Liver (tissue), 9 donors: ENCODE data around the gene FOXO1. TPM values are rescaled to one million over a fixed set of nuclear protein-coding genes. Genes with fewer than 3 reads are reported as not detected.

Source experiments
- DNase-seq: peaks from one replicate; pipeline ENCODE4 v3.0.0-alpha.2; 2017; ENCODE audit warnings: low spot score
- H3K27ac ChIP-seq, 2 donors: one replicate each; pipeline ENCODE4 v1.7.0; 2013; ENCODE audit warnings: inconsistent platforms in 2 of 2, low read length in 2 of 2, control low read depth in 1 of 2, low read depth in 1 of 2, mild to moderate bottlenecking in 1 of 2
- H3K27me3 ChIP-seq, 4 donors: one replicate each; pipeline versions ENCODE4 v1.6.1 to v1.7.0; 2013; ENCODE audit warnings: low read length in 3 of 4, inconsistent platforms in 1 of 4, mild to moderate bottlenecking in 1 of 4, moderate library complexity in 1 of 4; ENCODE audit not compliant: control insufficient read depth in 4 of 4, insufficient read depth in 4 of 4
- H3K36me3 ChIP-seq, 4 donors: one replicate each; pipeline versions ENCODE4 v1.6.1 to v1.7.0; 2013; ENCODE audit warnings: low read length in 3 of 4, mild to moderate bottlenecking in 3 of 4, low read depth in 1 of 4, moderate library complexity in 1 of 4; ENCODE audit not compliant: control insufficient read depth in 4 of 4, insufficient read depth in 3 of 4
- H3K4me1 ChIP-seq, 4 donors: one replicate each; pipeline versions ENCODE4 v1.6.1 to v1.7.0; 2013; ENCODE audit warnings: low read length in 3 of 4, mild to moderate bottlenecking in 3 of 4, moderate library complexity in 1 of 4; ENCODE audit not compliant: control insufficient read depth in 4 of 4, insufficient read depth in 4 of 4
- H3K4me3 ChIP-seq, 3 donors: one replicate each; pipeline versions ENCODE4 v1.6.1 to v1.7.0; 2013; ENCODE audit warnings: low read length in 3 of 3, control low read depth in 1 of 3, low read depth in 1 of 3, mild to moderate bottlenecking in 1 of 3
- H3K9ac ChIP-seq, 2 donors: one replicate each; pipeline ENCODE4 v1.7.0; 2013; ENCODE audit warnings: low read length in 2 of 2, mild to moderate bottlenecking in 2 of 2, moderate library complexity in 2 of 2, control low read depth in 1 of 2, low read depth in 1 of 2
- H3K9me3 ChIP-seq, 4 donors: one replicate each; pipeline versions ENCODE4 v1.6.1 to v1.7.0; 2013; ENCODE audit warnings: low read length in 3 of 4; ENCODE audit not compliant: control insufficient read depth in 4 of 4
- EGR1 ChIP-seq, 2 donors: IDR thresholded peaks; 2 replicates each; pipeline ENCODE4 v1.6.1; 2016 to 2018; ENCODE audit warnings: antibody characterized with exemption in 2 of 2, low read depth in 2 of 2
- FOXA2 ChIP-seq: IDR thresholded peaks from 2 replicates; pipeline ENCODE4 v1.6.1; 2016; ENCODE audit warnings: antibody characterized with exemption
- HNF4A ChIP-seq, 2 donors: conservative IDR thresholded peaks; 2 replicates each; pipeline ENCODE4 v1.6.1; 2016; ENCODE audit warnings: antibody characterized with exemption in 2 of 2, mild to moderate bottlenecking in 2 of 2
- HNF4G ChIP-seq: IDR thresholded peaks from 2 replicates; pipeline ENCODE4 v1.6.1; 2016; ENCODE audit warnings: antibody characterized with exemption
- RAD21 ChIP-seq, 2 donors: IDR thresholded peaks; 2 replicates each; pipeline ENCODE4 v1.6.1; 2016; ENCODE audit warnings: antibody characterized with exemption in 2 of 2, mild to moderate bottlenecking in 2 of 2
- RXRA ChIP-seq, 2 donors: IDR thresholded peaks; 2 replicates each; pipeline ENCODE4 v1.6.1; 2017 to 2018; ENCODE audit warnings: antibody characterized with exemption in 2 of 2, mild to moderate bottlenecking in 1 of 2
- SP1 ChIP-seq: IDR thresholded peaks from 2 replicates; pipeline ENCODE4 v1.6.1; 2018; ENCODE audit warnings: antibody characterized with exemption, mild to moderate bottlenecking
- TAF1 ChIP-seq: conservative IDR thresholded peaks from 2 replicates; pipeline ENCODE4 v1.6.1; 2016; ENCODE audit warnings: antibody characterized with exemption, mild to moderate bottlenecking
- YY1 ChIP-seq: IDR thresholded peaks from 2 replicates; pipeline ENCODE4 v1.6.1; 2016; ENCODE audit warnings: antibody characterized with exemption, mild to moderate bottlenecking
- WGBS: extraction: QIAGEN DNeasy Blood & Tissue Kit; methylation state at CpG from one replicate; pipeline ENCODE4 v1.1.7; 2013; 5-methylcytosine and 5-hydroxymethylcytosine counted together
- polyA plus RNA-seq, 2 donors: library from polyadenylated mRNA; stranded (reverse) in 1 of 2; unstranded in 1 of 2; fragments of 200-250 nt in 1 of 2; fragments of >200 nt in 1 of 2; fragmentation: Nextera tagmentation in 1 of 2; extraction: Ambion mirVana in 1 of 2; gene quantifications; one replicate each; pipeline versions ENCODE4 v1.2.1 to v1.2.3, GENCODE V29; 2013 to 2015
- total RNA-seq, 2 donors: library from RNA; depleted of rRNA; stranded (reverse); fragments of >200 nt; gene quantifications; one replicate each; pipeline ENCODE4 v1.2.3, GENCODE V29; 2014
- TF ChIP-seq, protein P1 (sequence below): IDR thresholded peaks from 2 replicates; pipeline ENCODE4 v1.6.1; 2016; ENCODE audit warnings: antibody characterized with exemption
- TF ChIP-seq, protein P2 (sequence below): IDR thresholded peaks from 2 replicates; pipeline ENCODE4 v1.6.1; 2016; ENCODE audit warnings: antibody characterized with exemption, mild to moderate bottlenecking
- TF ChIP-seq, protein P3 (sequence below): IDR thresholded peaks from 2 replicates; pipeline ENCODE4 v1.6.1; 2016; ENCODE audit warnings: antibody characterized with exemption
- donor health status: healthy.
- donor health status: healthy.
- donor health status: healthy.
- donor health status: healthy.
- donor health status: healthy.

Gene FOXO1
- total and polyA plus RNA-seq, 4 donors, result 5.4 to 23.6 (median 8.6) TPM

DNA sequence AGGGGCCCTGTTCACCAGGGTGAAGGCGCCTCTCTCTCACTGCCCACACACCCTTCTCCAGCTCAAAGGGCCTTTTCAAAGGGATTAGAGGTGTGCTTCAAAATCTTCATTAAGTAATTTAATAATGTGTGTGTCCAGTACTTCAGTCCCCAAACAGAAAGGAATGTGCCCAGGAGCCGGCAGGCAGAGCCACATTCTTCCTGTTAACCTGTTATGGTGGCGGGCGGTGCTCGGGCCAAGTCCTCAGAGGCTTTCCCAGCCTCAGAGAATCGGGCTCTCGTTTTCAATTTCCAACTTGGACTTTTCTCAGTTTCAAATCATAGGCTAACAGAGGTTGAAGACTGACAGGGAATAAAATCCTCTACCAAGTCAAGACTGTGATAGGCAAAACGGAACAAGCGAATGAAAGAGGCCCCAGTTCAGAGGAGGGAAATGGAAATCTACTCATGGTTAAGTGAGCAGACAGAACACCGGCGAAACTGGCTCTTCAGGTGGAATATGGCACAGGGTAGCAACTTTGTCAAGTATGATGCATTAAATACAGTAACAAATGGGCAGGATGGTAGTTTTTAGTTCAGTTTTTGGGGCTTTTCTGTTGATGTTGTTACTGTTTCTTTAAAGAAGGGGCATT lies 68.6 kb downstream of the FOXO1 start:
- TF ChIP-seq HNF4A (conservative IDR thresholded peaks at IDR 0.05) (no peak), HNF4G (no peak), SP1 (no peak), FOXA2 (no peak)
- TF ChIP-seq, protein P1, sequence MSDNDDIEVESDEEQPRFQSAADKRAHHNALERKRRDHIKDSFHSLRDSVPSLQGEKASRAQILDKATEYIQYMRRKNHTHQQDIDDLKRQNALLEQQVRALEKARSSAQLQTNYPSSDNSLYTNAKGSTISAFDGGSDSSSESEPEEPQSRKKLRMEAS, result no peak
- TF ChIP-seq, protein P2, sequence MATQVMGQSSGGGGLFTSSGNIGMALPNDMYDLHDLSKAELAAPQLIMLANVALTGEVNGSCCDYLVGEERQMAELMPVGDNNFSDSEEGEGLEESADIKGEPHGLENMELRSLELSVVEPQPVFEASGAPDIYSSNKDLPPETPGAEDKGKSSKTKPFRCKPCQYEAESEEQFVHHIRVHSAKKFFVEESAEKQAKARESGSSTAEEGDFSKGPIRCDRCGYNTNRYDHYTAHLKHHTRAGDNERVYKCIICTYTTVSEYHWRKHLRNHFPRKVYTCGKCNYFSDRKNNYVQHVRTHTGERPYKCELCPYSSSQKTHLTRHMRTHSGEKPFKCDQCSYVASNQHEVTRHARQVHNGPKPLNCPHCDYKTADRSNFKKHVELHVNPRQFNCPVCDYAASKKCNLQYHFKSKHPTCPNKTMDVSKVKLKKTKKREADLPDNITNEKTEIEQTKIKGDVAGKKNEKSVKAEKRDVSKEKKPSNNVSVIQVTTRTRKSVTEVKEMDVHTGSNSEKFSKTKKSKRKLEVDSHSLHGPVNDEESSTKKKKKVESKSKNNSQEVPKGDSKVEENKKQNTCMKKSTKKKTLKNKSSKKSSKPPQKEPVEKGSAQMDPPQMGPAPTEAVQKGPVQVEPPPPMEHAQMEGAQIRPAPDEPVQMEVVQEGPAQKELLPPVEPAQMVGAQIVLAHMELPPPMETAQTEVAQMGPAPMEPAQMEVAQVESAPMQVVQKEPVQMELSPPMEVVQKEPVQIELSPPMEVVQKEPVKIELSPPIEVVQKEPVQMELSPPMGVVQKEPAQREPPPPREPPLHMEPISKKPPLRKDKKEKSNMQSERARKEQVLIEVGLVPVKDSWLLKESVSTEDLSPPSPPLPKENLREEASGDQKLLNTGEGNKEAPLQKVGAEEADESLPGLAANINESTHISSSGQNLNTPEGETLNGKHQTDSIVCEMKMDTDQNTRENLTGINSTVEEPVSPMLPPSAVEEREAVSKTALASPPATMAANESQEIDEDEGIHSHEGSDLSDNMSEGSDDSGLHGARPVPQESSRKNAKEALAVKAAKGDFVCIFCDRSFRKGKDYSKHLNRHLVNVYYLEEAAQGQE, result no peak
- DNase-seq, result no peak
- Histone ChIP-seq H3K36me3 (no peaks in the 10 kb centered on the region), H3K9ac (no peak overlapping the region), H3K27me3 (no peaks in the 10 kb centered on the region), H3K4me1 (peaks cover 6 to 17% (median 10%) of the 10 kb centered on the region in 4 donors), H3K27ac (no peak overlapping the region), H3K9me3 (no peaks in the 10 kb centered on the region), H3K4me3 (no peak overlapping the region)
- 79% methylated on average over 11 of the region's 11 CpGs for WGBS

DNA sequence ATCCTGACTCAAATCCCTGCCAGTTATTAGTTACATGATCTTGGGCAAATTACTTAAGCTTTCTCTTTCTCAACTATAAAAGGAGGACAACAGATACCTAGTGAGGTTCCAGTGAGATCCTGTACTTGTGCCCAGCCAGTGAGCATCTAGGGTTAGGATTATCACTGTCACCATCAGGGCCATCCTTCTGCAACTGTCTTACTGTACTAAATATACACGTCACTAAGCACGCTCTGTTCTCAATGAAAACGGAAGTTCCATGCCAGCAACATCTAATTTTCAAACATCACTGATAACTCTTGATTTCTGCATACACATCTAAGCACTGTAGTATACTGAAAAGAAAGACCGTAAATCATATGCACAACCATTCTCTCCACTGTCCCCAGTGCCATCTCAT lies 70.0 kb downstream of the FOXO1 start:
- H3K4me1 ChIP-seq, result peaks cover 6 to 17% (median 10%) of the 10 kb centered on the region in 4 donors
- H3K27ac ChIP-seq, result no peak overlapping the region

DNA sequence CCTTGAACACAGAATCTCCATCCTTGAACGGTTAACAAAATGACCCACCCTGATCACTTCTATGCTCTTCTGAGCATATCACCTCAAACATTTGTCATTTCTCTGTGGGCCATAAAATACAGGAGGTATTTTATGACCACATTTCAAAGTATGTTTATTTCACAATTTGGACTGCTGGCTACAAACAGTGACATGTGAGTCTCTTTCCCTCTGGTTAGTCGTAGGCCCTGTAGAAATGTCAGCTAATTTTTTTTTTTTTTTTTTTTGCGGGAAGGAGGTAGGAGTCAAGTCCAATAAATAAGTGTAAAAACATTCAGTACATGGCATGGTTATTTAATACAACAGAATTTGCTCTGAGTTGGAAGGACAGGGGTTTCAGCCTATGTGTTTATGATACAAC lies 70.7 kb downstream of the FOXO1 start:
- Histone ChIP-seq H3K27ac (no peak overlapping the region), H3K4me1 (peaks cover 6 to 17% (median 10%) of the 10 kb centered on the region in 4 donors), H3K27me3 (no peaks in the 10 kb centered on the region), H3K4me3 (no peak overlapping the region), H3K9ac (no peak overlapping the region), H3K9me3 (no peaks in the 10 kb centered on the region), H3K36me3 (no peaks in the 10 kb centered on the region)
- TF ChIP-seq HNF4A (conservative IDR thresholded peaks at IDR 0.05), result peak; percentile 24 to 35
- TF ChIP-seq TAF1, result no peak
- DNase-seq, result no peak
- WGBS, result 56% methylated on average over 3 of the region's 3 CpGs

More for the DNA sequence above, 70.0 kb downstream of the FOXO1 start:
- TF ChIP-seq, protein P3, sequence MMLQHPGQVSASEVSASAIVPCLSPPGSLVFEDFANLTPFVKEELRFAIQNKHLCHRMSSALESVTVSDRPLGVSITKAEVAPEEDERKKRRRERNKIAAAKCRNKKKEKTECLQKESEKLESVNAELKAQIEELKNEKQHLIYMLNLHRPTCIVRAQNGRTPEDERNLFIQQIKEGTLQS, result no peak
- no peak overlapping the region for H3K9ac ChIP-seq
- H3K27me3 ChIP-seq, result no peaks in the 10 kb centered on the region
- H3K4me3 ChIP-seq, result no peak overlapping the region
- no peaks in the 10 kb centered on the region for H3K36me3 ChIP-seq
- no peaks in the 10 kb centered on the region for H3K9me3 ChIP-seq
- DNase-seq, result no peak
- WGBS, result 72% methylated on average over 4 of the region's 4 CpGs

DNA sequence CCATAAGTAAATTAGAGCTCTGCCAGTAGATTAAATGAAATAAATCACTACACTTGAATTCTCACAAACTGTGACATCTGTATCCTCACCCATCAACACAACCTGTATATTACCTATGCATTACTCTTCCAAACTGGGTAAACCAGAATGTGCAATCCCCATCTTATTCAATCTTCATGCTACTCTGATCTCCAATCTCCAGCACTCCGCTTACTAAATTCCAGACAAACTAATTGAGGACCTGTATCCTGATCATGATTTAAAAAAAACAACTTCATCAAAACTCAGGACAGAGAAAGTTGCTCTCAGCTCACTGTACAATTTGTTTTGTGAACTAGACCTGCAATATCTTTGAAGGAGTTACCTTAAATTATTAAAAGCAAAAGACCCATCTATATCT lies 74.4 kb downstream of the FOXO1 start:
- no peaks in the 10 kb centered on the region for H3K36me3 ChIP-seq
- H3K27ac ChIP-seq, result no peak overlapping the region
- H3K27me3 ChIP-seq, result no peaks in the 10 kb centered on the region
- peaks cover 3 to 36% (median 20%) of the 10 kb centered on the region in 4 donors for H3K4me1 ChIP-seq
- WGBS, result 99% methylated on average over 1 of the region's 1 CpG
- no peak for DNase-seq
- H3K4me3 ChIP-seq, result no peak overlapping the region
- no peaks in the 10 kb centered on the region for H3K9me3 ChIP-seq
- no peak overlapping the region for H3K9ac ChIP-seq
- TF ChIP-seq, protein P2, result no peak
- TF ChIP-seq HNF4G (no peak), TAF1 (no peak), RXRA (IDR thresholded peaks at IDR 0.05) (no peak), RAD21 (IDR thresholded peaks at IDR 0.05) (no peak), EGR1 (IDR thresholded peaks at IDR 0.05; ENCODE audit: low read depth in 2 of 2) (no peak), YY1 (no peak), SP1 (no peak)
- TF ChIP-seq, protein P1, result no peak
- TF ChIP-seq, protein P3, result no peak
